IPS-NIHi11 (cell line): ENCODE data around the gene RPL10.

Source experiments
- DNase-seq: peaks from one replicate; pipeline ENCODE4 v3.0.0; 2012; ENCODE audit warnings: mixed read lengths, low spot score

The RPL10 gene

DNA sequence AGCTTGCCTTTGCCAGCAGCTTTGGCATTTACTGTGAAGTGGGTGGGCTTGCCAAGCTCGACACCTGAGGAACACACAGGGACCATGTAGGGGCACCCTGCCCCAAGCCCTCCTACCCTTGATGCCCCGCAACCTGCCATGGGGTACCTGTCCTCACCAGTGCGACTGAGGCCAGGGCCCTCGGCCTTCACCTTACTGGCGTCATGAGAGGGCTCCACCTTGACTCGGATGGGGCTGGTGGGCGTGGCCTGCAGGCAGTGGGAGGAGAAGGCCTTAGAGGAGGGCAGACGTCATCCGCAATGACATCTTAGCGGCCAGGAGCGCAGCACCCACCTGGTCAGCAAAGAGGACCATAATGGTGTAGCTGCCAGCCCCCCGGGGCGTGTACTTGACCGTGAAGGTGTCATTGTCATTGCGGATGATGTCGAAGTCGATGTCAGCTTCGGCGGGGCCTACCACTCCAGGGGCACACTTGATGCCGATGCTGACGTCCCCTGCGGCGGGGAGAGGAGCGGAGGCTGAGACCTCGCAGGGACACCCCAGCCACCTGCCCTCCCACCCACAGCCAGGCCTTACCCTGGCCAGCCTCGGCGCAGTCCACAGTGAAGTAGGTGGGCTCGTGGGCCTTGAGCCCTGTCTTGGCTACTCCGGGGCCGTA, 36.0 kb upstream of the RPL10 start:
- DNase-seq: no peak

DNA sequence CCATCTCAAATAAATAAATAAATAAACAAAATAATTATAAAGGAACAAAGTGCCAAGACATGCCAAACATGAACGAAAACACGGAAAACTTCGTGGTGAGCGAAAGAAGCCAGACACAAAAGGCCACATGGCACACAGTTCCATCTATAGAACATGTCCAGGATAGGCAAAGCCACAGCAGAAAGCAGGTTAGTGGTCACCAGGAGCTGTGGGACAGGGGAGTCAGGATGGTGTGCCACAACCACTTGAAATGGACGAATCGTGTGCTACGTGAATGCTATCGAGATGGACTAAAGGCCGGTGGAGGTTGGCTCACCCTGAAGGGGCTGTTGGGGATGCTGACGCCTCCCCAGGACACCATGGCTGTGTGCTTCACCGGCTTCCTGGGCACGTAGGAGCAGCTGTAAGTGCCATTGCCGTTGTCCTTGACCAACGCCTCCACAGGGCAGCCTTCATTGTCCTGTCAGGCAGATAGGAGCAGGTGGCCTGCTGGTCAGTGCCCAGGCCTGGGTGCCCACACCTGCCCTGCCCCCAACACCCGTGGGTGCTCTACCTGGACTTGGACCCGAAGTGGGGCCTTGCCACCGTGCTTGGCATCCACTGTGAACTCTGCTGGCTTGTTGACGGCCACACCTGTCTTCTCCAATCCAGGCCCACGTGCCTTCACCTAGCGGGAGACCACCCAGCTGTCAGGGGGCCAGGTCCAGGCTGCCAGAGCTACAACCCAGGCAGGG, 34.3 kb upstream of the RPL10 start:
- no peak for DNase-seq

DNA sequence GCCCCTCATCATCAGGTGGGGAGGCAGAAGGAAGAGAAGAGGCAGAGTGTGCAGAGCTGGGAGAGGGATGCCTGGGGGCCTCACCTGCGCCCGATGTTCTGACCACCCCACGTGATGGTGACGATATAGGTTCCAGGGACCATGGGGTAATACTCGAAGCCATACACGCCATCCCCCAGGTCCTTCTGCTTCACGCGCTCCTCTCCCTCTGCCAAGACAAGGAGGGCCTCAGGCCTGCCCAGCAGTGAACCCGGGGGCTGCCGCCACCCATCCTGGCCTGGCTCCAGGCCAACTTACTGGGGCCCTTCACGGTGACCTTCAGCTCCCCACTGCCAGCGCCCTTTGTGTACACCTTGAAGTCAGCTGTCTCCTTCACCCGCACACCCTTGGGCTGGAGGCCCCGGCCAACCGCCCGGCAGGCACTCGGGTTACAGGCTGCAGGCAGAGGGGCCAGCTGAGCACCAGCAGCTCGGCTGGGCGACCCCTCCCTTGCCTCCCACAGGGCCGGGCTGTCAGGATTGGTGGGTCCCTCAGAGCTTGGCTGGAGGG, 33.1 kb upstream of the RPL10 start:
- no peak for DNase-seq

DNA sequence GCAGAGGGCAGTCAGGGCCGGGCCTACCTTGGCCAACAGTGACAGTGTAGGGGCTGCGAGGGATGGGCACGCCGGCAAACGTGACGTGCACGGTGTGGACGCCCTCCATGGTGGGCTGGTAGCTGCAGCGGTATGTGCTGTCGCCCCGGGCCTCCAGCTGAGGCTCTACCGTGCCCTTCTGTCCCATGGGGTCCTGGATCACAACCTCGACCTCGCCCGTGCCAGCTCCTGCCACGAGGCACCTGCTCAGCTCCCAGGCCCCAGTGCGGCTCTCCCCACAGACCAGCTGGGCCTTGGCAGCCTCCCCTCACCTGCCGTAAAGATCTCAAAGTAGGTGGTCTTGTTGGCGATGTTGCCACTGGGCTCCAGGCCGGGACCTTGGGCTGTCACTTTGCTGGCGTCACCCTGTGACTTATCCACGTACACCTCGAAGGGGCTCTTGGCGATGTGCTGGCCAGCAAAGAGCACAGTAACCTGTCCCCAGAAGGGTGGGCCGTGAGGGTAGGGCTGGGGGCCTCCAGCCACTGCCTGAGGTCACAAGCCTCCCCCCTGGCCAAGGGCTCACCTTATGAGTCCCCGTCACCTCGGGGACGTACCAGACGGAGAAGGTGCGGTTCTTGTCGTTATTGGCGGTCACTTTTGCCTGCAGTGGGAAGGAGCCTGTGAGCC, 32.0 kb upstream of the RPL10 start:
- DNase-seq: no peak

DNA sequence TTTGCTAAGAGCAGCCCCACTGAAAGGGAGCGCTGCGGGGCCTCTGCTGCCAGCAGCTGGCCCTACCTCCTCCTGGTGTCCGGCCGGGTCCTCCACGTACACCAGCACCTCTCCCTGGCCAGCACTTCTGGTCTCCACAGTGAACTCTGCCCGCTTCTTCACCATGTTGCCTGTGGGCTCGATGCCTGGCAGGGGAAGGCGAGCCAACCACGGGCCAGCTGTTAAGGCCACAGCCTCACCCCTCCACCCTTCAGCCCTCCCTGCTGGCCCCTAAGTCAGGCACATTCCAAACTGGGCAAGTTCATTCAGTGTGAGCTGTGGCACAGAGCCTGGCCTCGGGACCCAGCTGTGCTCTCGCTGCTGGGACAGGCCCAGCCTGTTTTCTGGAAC, 31.5 kb upstream of the RPL10 start:
- DNase-seq: no peak

DNA sequence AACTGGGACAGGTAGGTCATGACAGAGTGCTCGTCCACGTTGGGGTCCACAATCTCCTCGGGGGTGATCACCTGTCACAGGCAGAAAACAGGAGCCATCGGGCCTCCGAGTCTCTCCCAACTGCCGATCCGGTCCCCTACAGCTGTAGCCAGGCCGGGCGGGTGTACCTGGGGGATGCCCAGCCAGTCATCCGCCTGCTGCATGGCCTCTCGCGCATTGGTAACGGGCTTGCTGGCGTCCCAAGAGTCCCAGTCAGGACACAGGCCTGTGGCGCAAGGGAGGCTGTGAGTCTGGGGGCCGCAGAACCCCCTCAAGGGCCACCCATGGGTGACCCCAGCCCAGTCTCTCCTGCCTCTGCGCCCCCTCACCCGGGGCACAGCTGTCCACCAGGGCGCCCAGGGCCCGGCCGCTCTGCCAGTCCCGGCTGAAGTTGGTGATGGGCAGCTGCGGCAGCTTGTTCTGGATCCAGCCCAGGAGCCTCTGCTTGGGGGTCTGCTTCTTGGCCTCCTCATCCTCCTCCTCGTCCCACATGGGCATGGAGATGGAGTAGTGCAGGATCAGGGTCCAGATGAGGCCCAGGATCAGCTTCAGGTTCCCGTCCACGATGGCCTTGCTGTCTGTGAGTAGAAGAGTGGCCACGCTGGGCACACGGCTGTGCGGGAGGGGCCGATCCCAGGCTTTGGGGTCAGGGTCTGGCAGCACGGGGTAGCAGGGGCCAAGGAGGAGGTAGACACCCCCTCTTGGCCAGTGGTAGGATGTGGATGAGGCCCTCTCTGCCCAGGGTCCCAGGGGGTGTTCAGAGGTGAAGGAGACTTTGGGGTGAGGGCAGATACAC, 30.5 kb upstream of the RPL10 start:
- no peak for DNase-seq

DNA sequence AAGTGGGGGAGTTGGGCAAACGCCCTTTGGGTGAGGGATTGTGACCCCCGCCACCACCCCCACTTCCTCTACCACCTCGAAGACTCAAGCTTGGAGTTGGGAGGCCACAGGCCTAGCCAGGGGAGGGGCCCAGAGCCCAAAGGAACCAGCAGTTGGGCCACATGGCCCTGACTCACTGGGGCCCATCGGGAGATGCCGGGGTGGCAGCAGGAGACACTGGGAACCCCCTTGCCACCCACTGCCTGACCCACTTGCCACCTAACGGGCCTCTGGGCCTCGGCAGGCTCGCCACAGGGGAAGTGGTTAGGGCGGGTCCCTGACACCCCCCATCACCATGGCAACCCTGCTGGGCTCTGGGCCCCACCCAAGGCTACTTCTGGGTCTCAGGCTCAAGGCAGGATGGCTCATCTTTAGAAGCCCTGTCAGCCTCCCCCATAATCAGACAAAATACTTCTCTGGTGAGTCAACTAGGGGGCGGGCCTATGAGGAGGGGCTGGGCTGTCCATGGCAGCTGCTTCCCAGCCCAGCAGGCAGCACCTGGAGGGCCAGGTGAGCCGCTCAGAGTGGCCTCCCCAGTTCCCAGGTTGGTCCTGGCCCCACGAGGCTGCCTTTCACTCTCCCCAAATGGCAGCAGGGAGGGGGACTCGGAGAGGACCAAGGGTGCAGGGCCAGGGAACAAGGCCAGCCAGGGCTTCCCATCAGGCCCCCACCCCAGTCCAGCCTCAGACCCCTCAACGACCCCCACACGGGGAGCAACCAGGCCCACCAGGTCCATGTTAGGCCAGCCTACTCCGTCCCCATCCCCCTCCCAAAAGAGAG, 29.3 kb upstream of the RPL10 start:
- DNase-seq: no peak

DNA sequence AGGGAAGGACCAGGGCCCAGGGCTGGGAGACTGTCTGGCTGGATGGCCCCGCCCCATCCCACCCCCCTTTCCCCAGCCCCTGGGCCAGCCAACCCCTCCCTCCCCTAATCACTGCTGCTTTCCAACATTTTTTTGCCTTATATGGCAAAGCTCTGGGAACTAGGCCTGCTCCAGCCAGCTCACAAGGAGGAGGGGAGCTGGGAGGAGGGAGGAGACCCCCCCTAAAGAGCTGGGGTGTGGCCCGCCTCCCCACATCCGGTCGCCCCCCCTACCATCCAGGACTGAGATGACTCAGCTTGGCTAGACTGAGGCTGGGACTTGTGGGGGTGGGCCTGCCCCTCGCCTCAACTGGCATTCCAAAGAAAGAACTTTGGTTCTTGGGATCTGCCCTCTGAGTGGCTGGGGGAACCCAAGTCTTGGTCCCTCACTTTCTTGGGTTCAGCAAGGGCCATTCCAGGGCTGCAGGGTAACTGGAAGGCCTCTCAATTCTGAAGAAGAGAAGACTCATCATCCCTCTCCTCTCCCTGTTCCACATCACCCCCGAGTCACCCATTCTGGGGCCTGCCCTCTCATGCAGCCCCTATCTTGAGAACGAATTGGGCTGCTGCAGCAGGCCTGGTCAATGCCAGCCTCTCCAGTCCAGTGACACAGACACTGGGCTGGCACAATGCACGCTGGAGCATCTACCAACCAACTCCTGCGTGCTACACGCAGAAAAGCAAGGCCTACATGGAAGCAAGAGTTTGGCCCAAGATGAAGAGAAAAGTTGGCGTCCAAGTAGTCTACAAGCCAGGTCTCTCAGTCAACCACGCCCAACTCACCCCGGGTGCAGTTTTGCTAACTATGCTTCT, 28.5 kb upstream of the RPL10 start:
- DNase-seq: peak; percentile 49

DNA sequence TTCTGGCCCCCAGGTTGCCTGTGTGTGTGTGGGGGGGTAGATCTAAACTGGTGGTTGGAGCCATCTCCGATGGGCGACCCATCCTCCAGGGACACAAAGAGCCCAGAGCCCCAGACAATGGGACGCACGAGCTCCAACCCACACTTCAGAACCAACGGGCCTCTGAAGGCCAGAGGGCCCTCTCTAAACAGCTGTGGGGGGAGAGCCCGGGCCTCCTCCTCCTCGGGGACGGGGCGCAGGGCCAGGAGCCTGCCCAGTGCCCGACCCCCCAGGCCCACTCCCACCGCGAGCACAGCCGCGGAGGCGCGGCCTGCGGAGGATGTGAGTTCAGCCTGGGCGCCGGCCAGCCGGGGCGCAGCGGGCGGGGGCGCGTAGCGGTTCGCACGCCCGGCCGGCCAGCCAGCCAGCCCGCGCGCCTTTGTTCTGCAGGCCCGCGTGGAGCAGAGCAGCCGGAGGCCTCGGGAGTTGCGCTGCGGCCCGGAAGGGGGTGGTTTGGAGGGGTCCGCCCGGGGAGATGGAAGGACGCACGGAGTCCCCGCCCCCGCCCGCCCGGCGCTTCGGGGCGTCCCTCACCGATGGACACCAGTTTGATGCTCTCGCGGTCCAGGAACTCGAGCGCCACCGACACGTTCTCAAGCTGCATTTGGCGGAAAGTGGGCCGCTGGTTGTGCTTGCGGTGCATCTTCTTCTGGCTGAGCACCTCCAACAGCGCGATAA, 27.7 kb upstream of the RPL10 start:
- DNase-seq: no peak

DNA sequence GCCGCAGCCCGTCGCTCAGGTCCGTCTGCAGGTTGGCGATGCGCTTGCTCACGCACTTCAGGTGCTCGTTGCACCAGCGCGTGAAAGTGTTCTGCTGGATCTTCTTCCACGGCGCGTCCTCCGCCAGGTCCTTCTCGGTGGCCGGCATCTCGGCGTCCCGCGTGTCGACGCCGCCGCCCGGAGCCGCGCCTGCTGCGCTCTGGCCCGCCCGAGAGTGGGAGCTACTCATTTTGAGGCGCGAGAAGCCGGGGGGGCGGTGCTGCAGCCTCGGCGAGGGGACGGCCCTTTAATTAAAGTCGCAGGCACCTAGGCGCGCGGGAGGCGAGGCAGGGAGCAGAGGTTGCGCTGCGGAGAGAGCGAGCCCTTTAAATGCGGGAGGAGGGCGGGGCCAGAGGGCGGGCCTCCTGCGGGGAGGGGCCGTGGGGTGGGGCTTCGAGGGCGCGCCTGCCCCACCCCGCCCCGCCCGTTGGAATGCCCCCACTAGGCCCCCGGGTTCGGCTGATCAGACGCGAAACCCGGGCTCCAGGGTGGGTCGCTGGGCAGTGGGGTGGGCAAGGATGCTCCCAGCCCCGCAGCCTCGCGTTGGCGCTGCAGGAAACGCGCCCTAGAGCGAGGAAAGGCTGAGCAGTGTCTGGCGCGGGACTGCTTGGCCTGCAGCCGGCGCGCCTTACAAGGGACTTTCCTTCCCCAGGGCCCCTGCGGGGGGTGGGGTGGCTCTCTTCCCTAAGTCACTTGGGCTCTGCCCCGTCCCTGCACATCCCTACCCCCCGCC, 27.0 kb upstream of the RPL10 start:
- peak; percentile 67 for DNase-seq

DNA sequence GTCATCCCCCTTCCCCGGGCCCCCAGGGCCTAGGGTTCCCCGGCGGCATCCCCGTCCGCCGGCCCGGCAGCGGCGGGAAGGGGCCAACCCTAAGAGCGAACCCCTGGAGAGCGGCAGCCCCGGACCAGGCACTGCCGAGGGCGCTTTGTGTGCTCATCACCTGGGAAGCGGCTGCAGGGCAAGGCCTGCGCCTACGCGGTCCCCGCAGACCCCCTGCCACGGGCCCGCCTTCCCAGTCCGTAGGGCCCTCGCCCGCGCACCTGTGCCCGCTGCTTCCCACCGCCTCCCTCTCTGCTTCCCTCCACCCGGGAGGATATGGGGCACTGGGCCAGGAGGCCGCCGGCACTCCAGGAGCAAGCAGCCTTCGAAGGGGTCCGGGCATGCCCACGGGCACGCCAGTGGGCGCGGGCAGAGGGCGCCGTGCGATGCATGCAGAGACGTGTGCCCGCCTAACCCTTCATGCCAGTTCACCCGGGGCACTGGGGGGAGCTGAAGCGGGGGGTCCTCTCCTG, 26.3 kb upstream of the RPL10 start:
- DNase-seq: no peak

DNA sequence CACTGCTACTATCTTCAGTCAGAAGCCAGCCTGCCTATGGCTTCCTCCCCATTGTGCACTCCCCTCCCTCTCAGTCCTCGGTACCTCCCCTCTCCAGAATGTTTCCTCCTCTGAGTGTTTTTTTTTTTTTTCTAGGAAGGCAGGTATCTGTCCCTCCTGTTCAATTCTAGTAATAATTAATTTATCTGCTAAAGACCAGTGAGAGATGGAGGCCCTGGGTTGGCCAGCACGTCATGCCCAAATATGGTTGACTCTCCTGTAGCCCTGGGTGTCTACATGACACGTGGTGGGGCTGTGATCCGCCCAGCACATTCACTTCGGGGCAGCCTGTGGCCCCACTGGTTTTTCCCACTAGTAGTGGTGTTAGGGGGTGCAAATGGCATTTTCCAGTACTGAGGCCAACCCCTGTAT, 25.6 kb upstream of the RPL10 start:
- DNase-seq: no peak

DNA sequence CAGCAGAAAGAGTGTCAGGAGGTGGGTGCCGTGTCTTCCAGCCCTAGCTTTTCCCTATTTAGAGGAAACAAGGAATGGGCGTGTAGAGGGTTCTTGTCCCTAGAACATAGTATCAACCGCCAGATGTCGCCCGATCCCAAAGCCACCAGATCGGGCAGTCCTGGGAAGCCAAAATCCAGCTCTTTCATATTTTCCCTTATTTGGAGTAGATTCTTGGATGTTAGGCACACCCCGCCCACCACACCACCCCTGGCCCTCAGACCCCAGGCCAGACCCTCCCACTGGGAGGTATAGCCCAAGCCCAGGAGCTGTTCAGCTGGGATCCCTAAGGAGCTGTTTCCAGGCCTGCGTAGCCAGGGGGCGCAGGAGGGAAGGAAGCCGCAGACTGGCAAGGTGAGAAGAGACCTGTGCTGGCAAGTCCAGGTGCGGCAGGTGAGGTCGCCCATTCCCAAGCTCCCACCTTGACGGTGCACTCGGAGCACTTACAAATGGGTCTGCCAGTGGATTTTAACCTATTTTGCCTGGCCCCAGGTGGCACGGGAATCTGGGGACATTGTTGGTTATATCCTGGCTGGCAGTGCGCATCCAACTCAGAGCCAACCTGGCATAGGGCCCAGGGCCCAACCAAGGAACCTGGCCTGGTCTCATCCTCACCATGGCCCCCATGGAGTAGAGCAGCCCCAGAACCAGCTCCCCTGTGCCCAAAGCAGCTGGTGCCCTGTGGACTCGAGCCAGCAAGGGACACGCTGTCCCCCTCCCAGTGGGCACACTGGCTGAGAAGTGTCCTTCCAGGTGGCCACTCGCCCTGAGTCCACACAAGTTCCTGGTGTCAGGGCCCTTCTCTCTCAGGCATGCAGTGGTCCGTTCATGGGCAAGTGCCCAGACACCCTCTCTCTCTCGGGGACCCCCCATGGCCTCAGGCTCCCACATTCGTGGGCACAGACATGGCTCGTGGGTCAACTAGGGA, 24.6 kb upstream of the RPL10 start:
- no peak for DNase-seq

DNA sequence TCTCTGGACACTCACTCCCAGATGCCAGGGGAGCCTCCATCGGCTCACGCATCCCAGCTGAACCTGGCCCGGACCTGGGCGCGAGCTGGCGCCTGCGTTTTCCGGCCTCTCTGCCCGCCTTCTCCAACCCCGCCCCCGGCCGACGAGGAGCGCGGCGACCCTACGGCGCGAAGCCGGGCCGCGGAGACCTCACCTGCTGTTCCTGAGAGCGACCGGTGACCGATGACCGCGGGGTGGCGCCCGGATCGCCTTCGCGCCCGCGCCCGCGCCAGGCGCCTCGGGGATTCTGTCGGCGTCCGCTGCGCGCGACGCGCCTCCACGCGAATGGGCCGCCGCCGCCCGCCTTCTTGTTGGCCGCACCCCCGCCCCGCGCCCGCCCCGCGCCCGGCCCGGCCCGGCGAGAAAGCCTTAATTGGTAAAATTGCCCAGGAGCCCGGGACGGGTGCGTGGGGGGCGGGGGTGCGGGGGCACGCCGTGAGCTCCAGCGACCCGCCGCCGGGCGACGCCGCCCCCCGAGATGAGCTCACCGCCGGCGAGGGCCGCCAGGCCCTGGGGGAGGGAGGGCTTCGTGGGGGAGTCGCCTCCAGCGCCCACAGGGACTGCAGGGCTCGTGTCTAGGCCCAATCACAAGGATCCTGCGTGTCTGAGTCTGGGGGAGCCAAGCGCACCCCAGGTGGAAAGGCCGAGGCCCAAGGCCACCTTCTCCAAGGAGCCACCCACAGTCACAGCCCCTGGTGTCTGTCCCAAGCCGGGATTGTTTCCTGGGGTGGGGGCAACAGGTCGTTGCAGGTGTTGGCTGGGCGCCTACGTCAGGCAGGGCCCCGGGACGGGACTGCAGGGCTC, 23.6 kb upstream of the RPL10 start, which contains the start of gene FLNA:
Gene FLNA (minus strand): TSS at position 322 of the 843 bp plus-strand sequence. CDS start 3,389 bp downstream, outside the sequence.
- DNase-seq: no peak

DNA sequence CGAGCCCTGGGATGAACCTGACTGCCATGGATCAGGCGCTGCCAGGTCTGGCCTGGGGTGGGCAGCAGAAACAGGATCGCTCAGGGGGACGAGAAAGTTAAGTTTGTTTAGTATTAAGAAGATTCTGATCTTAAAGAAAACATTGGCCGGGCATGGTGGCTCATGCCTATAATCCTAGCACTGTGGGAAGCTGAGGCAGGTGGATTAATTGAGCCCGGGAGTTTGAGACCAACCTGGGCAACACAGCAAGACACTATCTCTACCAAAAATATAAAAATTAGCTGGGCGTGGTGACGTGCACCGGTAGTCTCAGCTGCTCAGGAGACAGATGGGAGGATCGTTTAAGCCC, 23.0 kb upstream of the RPL10 start:
- no peak for DNase-seq

DNA sequence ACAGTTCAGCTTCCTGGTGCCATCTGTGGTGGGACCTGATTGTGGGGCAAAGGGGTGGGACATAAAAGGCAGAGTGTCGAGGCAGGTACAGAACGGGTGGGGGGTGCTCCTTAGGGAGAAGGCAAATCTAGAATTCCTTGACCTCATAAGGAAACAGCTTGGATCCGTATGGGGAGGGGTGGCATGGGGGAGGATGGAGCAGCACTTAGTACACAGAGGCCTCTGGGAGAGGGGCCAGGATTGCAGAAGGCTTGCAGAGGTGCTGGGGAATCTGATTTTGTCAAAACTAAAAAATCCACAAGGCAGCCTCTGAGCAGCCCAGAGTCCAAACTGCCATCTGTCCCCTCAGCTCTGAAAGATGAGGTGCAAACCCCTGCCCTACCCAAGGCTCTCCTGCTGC, 21.4 kb upstream of the RPL10 start:
- no peak for DNase-seq
